GM19239 (cell line): ENCODE measurements around the gene CCL15.
"Not testable (repeated sequence)": the region's sequence is repeated elsewhere in the genome, so short reads cannot be mapped to it uniquely, and the experiment has no call there.

Experiments used
- DNase-seq: peaks from one replicate; pipeline ENCODE4 v3.0.0; 2011; ENCODE audit warnings: low spot score; ENCODE audit not compliant: insufficient read length
- FAIRE-seq: peaks from 2 replicates; lab custom pipeline; 2011; peaks lifted over from hg19 to GRCh38; lab: Jason Lieb, UNC

Gene CCL15

GRCh38 chr17:36001110-36001771 lies at the start of gene CCL15:
CCL15 (minus strand) TSS chr17:36001553; CDS start chr17:36001492, 61 bp downstream.
- DNase-seq = no peak
- no peak for FAIRE-seq

- DNase-seq (no peak), FAIRE-seq (no peak)
Observed at GRCh38 chr17:36049643-36050042, 48.3 kb upstream of the CCL15 start.

- DNase-seq (no peak), FAIRE-seq (no peak)
Observed at GRCh38 chr17:36048066-36048465, 46.7 kb upstream of the CCL15 start.

GRCh38 chr17:36036235-36036634 lies 34.9 kb upstream of the CCL15 start:
- FAIRE-seq (no peak), DNase-seq (no peak)

- FAIRE-seq (no peak), DNase-seq (no peak)
Observed at GRCh38 chr17:36034127-36034526, 32.8 kb upstream of the CCL15 start.

GRCh38 chr17:36030956-36031355 lies 29.6 kb upstream of the CCL15 start:
- no peak for FAIRE-seq
- DNase-seq = no peak

GRCh38 chr17:36027761-36028160 lies 26.4 kb upstream of the CCL15 start:
- no peak for FAIRE-seq
- no peak for DNase-seq

- DNase-seq = no peak
- FAIRE-seq = no peak
Observed at GRCh38 chr17:36024106-36024869, 22.9 kb upstream of the CCL15 start.

GRCh38 chr17:36019423-36019822 lies 18.1 kb upstream of the CCL15 start:
- FAIRE-seq = no peak

GRCh38 chr17:36017799-36018198 lies 16.4 kb upstream of the CCL15 start, which contains the start of gene CCL23:
CCL23 (minus strand) TSS chr17:36017972; CDS start chr17:36017897, 75 bp downstream.
- FAIRE-seq (no peak), DNase-seq (no peak)

More at GRCh38 chr17:36019423-36019822, 18.1 kb upstream of the CCL15 start:
- DNase-seq = no peak

GRCh38 chr17:36016555-36016954 lies 15.2 kb upstream of the CCL15 start:
- DNase-seq (no peak), FAIRE-seq (no peak)

GRCh38 chr17:36015895-36016294 lies 14.5 kb upstream of the CCL15 start:
- not testable (repeated sequence) for DNase-seq, FAIRE-seq

GRCh38 chr17:36014946-36015345 lies 13.6 kb upstream of the CCL15 start:
- no peak for FAIRE-seq
- no peak for DNase-seq

GRCh38 chr17:36011201-36011600 lies 9.8 kb upstream of the CCL15 start:
- DNase-seq = no peak
- no peak for FAIRE-seq

- FAIRE-seq = no peak
- no peak for DNase-seq
Observed at GRCh38 chr17:36008998-36009665, 7.8 kb upstream of the CCL15 start.

GRCh38 chr17:36004594-36005108 lies 3.3 kb upstream of the CCL15 start:
- DNase-seq = no peak
- no peak for FAIRE-seq

- FAIRE-seq (no peak), DNase-seq (no peak)
Observed at GRCh38 chr17:36002631-36003030, 1.3 kb upstream of the CCL15 start.

GRCh38 chr17:36001862-36002603 lies 680 bp upstream of the CCL15 start:
- FAIRE-seq (no peak), DNase-seq (no peak)

- no peak for DNase-seq
- FAIRE-seq = no peak
Observed at GRCh38 chr17:36000732-36001109, 632 bp downstream of the CCL15 start.

- no peak for FAIRE-seq
Observed at GRCh38 chr17:35998756-35999155, 2.6 kb downstream of the CCL15 start.

More at GRCh38 chr17:35998756-35999155, 2.6 kb downstream of the CCL15 start:
- no peak for DNase-seq
